Body of pancreas (tissue), 4 donors: ENCODE measurements around the gene GNAO1. TPM values are rescaled to one million over a fixed set of nuclear protein-coding genes. Genes with fewer than 3 reads are reported as not detected.

Experiments used
- ATAC-seq: fragments of 150-250 bp; one replicate; pipeline ENCODE4 v1.9.1; 2016
- DNase-seq, 4 donors: peaks; one replicate each; pipeline ENCODE4 v3.0.0-alpha.2; 2019
- H3K27ac ChIP-seq, 4 donors: fragments of 200-600 bp; sonication (generic); 1 replicate in 3 of 4; 2 replicates in 1 of 4; pipeline versions ENCODE4 v1.5.1 to v1.6.1; 2016 to 2019; ENCODE audit warnings: mild to moderate bottlenecking in 1 of 4, mixed read lengths in 1 of 4, moderate library complexity in 1 of 4
- H3K27me3 ChIP-seq, 2 donors: fragments of 200-600 bp; sonication (generic); one replicate each; pipeline ENCODE4 v1.6.0; 2016; ENCODE audit warnings: mild to moderate bottlenecking in 1 of 2
- H3K36me3 ChIP-seq, 2 donors: fragments of 200-600 bp; sonication (generic); replicated peaks in 1 of 2; 2 replicates each; pipeline ENCODE4 v1.5.1; 2016; ENCODE audit warnings: low read depth in 2 of 2; ENCODE audit not compliant: insufficient read depth in 1 of 2
- H3K4me1 ChIP-seq: fragments of 200-600 bp; sonication (generic); one replicate; pipeline ENCODE4 v1.6.0; 2016
- H3K4me3 ChIP-seq, 2 donors: fragments of 200-600 bp; sonication (generic); 1 replicate in 1 of 2; 2 replicates in 1 of 2; pipeline ENCODE4 v1.5.1; 2016 to 2019
- H3K9me3 ChIP-seq, 3 donors: fragments of 200-600 bp; sonication (generic); 1 replicate in 2 of 3; 2 replicates in 1 of 3; pipeline ENCODE4 v1.5.1; 2016
- POLR2A ChIP-seq, 3 donors: fragments of 450-650 bp; IDR thresholded peaks; one replicate each; pipeline ENCODE4 v1.6.1; 2016; ENCODE audit warnings: antibody characterized with exemption in 3 of 3, mild to moderate bottlenecking in 2 of 3
- WGBS, 2 donors: methylation state at CpG; one replicate each; pipeline ENCODE4 v1.1.5; 2017; 5-methylcytosine and 5-hydroxymethylcytosine counted together
- intact Hi-C: fragments of 100-400 bp; cut with DNase I; formaldehyde crosslinking; loops from one replicate; pipeline ENCODE4 v1.15.1; 2023
- total RNA-seq, 2 donors: library from RNA; depleted of rRNA; stranded (reverse); fragments of >200 nt; gene quantifications; one replicate each; pipeline ENCODE4 v1.1.0, GENCODE V29; 2016
- TF ChIP-seq, protein P1 (sequence below), 7 experiments: fragments of 450-650 bp in 4 of 7; fragments of 200-600 bp in 3 of 7; sonication (generic) in 3 of 7; IDR thresholded peaks; one replicate each; pipeline ENCODE4 v1.5.1; 2016 to 2019; ENCODE audit warnings: antibody characterized with exemption in 7 of 7

Gene GNAO1
- total RNA-seq, 2 donors from 2014 or later: 1.6 to 3.0 TPM

DNA sequence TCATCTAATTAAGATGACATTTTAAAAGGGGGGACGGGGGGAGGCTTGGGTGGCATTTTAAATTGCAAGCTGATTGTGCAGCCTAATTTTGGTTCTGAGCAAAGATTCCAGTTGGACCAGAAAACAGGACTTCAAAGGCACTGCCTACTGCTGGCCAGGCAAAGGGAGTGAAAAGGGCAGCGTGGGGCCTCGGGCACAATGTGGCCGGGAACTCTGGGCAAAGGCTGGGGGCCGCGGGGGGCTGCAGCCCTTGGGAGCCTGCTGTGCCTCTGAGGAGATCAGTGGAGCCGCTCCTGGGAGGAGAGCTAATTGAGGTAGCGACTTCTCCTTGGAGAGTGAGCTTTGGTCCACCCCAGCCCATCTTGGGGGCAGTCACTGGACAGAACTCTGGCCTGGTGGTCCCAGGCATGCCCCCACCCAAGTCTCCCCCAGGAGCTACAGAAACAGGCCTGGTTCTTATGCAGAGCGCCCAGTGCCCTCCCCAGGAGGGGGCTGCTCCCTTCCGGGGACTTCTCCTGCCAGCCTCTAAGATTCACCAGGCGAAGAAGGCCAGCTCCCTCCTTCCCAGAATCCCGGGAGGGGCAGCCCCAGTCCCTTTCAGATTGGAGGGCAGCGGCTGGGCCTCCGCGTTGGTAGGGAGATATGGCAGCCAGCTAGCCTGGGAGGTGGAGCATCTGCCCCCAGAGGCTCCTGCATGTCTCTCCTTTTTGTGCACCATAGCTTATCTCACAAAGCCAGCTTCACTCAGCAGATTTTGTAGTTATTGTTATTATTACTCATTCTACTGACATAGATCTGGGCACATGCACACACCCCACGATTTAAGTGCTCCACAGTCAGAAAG is 115.6 kb downstream of the GNAO1 start:
- 54 to 56% methylated on average over 12 to 16 of the region's 16 CpGs for WGBS, 2 donors
- Histone ChIP-seq H3K36me3 (no peaks in the 10 kb centered on the region), H3K27ac (no peak overlapping the region), H3K9me3 (no peaks in the 10 kb centered on the region), H3K4me3 (no peak overlapping the region), H3K27me3 (no peaks in the 10 kb centered on the region), H3K4me1 (no peaks in the 10 kb centered on the region)
- intact Hi-C loops: no loop called here
- ATAC-seq: no peak
- DNase-seq: no peak
- TF ChIP-seq POLR2A (IDR thresholded peaks at IDR 0.05): no peak
- TF ChIP-seq, protein P1, sequence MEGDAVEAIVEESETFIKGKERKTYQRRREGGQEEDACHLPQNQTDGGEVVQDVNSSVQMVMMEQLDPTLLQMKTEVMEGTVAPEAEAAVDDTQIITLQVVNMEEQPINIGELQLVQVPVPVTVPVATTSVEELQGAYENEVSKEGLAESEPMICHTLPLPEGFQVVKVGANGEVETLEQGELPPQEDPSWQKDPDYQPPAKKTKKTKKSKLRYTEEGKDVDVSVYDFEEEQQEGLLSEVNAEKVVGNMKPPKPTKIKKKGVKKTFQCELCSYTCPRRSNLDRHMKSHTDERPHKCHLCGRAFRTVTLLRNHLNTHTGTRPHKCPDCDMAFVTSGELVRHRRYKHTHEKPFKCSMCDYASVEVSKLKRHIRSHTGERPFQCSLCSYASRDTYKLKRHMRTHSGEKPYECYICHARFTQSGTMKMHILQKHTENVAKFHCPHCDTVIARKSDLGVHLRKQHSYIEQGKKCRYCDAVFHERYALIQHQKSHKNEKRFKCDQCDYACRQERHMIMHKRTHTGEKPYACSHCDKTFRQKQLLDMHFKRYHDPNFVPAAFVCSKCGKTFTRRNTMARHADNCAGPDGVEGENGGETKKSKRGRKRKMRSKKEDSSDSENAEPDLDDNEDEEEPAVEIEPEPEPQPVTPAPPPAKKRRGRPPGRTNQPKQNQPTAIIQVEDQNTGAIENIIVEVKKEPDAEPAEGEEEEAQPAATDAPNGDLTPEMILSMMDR (IDR thresholded peaks at IDR 0.05): no peak

DNA sequence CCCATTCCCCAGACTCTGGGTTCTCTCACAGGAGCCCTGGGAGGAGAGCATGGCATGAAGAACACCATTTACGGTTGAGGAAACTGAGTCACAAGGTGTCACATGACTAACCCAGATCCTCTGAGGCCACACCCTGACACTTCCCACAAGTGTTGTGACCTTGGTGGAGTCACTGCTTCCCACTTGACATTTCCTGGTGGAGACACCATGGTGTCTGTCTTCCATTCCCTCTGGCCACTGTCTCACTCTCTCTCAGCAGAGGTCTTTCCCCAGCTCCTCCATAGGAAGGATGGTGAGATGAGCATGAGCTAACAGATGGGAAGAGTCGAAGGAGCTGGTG is 116.2 kb downstream of the GNAO1 start:
- 72 to 73% methylated on average over 2 of the region's 2 CpGs for WGBS, 2 donors

DNA sequence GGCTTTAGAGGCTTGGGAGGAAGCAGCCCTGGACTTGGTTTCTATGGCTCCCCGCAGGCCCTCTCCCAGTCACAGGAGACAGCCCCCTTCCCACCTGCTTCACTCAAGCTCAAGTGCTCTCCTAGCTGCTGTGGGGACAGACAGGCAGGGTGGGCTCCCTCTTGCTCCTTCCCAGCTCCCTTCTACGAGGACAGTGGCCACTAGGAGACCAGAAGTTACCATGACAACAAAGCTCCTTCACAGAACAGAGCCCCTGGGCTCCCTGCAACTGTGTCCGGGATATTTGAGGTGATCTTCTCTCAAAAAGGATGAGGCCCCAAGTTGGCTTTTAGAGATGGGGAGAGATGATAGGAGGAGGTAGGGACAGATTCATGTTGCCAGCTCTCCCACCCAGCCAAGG is 117.7 kb downstream of the GNAO1 start:
- Histone ChIP-seq H3K9me3 (no peaks in the 10 kb centered on the region), H3K4me3 (no peak overlapping the region), H3K36me3 (no peaks in the 10 kb centered on the region), H3K27ac (no peak overlapping the region), H3K4me1 (no peaks in the 10 kb centered on the region), H3K27me3 (no peaks in the 10 kb centered on the region)
- 53% methylated on average over 3 of the region's 3 CpGs; no CpG with 5 or more reads in 1 of the 2 donors for WGBS, 2 donors
- intact Hi-C loops: no loop called here
- ATAC-seq: no peak
- no peak for DNase-seq
- TF ChIP-seq, protein P1 (IDR thresholded peaks at IDR 0.05): no peak
- TF ChIP-seq POLR2A (IDR thresholded peaks at IDR 0.05): no peak

More for the DNA sequence above, 116.2 kb downstream of the GNAO1 start:
- Histone ChIP-seq H3K27me3 (no peaks in the 10 kb centered on the region), H3K4me3 (no peak overlapping the region), H3K27ac (no peak overlapping the region), H3K36me3 (no peaks in the 10 kb centered on the region), H3K4me1 (no peaks in the 10 kb centered on the region), H3K9me3 (no peaks in the 10 kb centered on the region)
- DNase-seq: no peak
- intact Hi-C loops: no loop called here
- no peak for TF ChIP-seq POLR2A (IDR thresholded peaks at IDR 0.05)
- ATAC-seq: no peak

DNA sequence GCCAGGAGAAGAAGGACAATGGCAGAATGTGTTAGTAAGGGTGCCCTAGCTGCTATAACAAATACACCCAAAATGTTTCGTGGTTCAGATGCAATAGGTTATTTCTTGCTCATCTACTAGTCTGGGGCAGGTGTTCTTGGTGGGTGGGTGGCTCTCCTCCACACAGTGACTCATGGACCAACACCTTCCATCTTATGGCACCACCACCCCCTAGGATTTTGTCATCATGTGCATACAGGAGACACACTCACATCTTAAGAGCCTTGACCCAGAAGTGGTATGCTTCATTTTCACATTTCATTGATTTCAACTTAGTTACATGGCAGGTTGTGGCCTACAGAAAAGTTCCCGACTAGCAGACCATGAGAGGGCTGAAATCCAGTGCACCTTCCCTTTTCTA is 119.4 kb downstream of the GNAO1 start:
- no peak for TF ChIP-seq POLR2A (IDR thresholded peaks at IDR 0.05)
- TF ChIP-seq, protein P1 (IDR thresholded peaks at IDR 0.05): no peak
- intact Hi-C loops: no loop called here
- WGBS, 2 donors: 72 to 87% methylated on average over 2 of the region's 2 CpGs

DNA sequence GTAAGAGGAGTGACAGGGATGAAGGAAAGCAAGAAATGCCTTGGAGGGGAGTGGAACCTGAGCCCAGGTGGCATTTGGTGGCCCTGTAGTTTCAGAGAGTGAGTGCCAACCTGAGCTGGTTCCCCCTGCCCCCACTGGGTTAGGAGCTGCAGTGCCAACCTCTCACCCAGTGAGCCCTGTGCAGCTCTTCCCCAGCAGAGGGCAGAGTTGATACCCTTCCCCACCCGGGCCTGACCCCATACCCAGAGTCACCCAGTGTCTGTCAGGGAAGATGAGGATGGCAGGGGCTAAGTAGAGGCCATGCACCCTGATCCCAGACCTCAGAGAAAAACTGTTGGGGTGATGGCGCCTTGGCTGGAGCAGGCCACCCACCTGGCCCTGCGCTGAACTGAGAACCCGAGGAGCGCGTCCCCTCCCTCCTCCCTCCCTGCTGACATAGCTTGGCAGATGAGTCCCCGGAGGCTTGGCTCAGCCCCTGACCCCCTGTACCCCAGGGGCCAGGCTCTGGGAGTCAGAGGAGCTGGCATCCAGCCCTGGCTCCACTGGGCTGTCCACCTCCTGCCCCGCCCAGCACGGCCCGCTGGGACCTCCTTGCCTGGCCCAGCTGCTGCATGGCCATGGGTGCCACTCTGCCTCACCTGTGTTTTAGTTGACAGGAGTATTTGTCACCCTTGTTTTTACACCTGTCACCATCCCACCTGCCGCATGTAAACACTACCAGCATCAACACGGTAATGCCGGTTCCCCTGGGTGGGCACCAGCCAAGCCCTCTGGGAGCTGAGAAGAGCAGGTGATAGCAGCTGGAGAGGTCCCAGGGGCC is 120.1 kb downstream of the GNAO1 start:
- 40 to 78% methylated on average over 1 to 13 of the region's 13 CpGs for WGBS, 2 donors
- no peaks in the 10 kb centered on the region for H3K9me3 ChIP-seq

More for the DNA sequence above, 119.4 kb downstream of the GNAO1 start:
- H3K9me3 ChIP-seq: no peaks in the 10 kb centered on the region
- H3K4me1 ChIP-seq: no peaks in the 10 kb centered on the region
- H3K4me3 ChIP-seq: no peak overlapping the region
- no peak overlapping the region for H3K27ac ChIP-seq
- no peaks in the 10 kb centered on the region for H3K36me3 ChIP-seq
- ATAC-seq (no peak), DNase-seq (no peak)
- H3K27me3 ChIP-seq: no peaks in the 10 kb centered on the region

More for the DNA sequence above, 120.1 kb downstream of the GNAO1 start:
- Histone ChIP-seq H3K4me1 (no peaks in the 10 kb centered on the region), H3K27ac (no peak overlapping the region), H3K27me3 (no peaks in the 10 kb centered on the region), H3K36me3 (no peaks in the 10 kb centered on the region), H3K4me3 (no peak overlapping the region)
- ATAC-seq (no peak), DNase-seq (no peak)
- no peak for TF ChIP-seq POLR2A (IDR thresholded peaks at IDR 0.05)
- TF ChIP-seq, protein P1 (IDR thresholded peaks at IDR 0.05): no peak
- intact Hi-C loops: no loop called here
